ENCODE data around the gene SLC9A7.

DNA sequence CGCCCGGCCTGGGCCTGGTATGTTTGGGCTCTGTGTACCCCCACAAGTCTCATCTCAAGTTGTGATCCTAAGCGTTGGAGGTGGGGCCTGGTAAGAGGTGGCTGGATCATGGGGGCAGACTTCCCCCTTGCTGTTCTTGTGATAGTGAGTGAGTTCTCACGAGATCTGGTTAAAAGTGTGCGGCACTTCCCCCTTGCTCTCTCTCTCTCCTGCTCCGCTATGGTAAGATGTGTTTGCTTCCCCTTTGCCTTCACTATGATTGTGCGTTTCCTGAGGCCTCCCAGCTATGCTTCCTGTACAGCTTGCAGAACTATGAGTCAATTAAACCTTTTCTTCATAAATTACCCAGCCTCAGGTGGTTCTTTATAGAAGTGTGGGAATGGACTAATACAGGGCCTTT, 132.4 kb downstream of the SLC9A7 start:
- TF ChIP-seq POLR2A (IDR thresholded peaks at IDR 0.05; ENCODE audit: low read length) (no peak), GATA1 (IDR thresholded peaks at IDR 0.05; ENCODE audit: low read depth, low read length) (no peak)

All from erythroblast (primary cell).